Measurements from ENCODE around the gene L1CAM.

DNA sequence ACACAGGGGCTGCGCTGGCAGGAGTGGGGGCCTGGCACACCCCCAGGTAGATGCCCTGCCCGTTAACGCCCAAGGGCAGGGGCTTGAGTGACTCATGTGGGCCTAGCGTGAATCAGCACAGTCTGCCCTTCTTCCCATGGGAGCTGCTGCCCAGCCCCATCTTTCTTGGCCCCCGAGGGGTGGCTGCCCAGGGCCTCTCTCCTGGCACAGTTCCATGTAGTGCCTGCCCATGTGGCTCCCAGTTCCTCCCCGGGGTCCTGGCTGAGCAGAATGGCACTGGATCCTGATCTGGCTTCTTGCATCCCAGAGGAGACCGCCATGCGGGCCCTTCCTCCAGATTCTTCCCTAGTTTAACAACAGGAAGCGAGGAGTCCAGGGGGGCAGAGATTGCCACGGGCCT, 16.4 kb upstream of the L1CAM start:
- TF ChIP-seq, protein P1, sequence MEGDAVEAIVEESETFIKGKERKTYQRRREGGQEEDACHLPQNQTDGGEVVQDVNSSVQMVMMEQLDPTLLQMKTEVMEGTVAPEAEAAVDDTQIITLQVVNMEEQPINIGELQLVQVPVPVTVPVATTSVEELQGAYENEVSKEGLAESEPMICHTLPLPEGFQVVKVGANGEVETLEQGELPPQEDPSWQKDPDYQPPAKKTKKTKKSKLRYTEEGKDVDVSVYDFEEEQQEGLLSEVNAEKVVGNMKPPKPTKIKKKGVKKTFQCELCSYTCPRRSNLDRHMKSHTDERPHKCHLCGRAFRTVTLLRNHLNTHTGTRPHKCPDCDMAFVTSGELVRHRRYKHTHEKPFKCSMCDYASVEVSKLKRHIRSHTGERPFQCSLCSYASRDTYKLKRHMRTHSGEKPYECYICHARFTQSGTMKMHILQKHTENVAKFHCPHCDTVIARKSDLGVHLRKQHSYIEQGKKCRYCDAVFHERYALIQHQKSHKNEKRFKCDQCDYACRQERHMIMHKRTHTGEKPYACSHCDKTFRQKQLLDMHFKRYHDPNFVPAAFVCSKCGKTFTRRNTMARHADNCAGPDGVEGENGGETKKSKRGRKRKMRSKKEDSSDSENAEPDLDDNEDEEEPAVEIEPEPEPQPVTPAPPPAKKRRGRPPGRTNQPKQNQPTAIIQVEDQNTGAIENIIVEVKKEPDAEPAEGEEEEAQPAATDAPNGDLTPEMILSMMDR (IDR thresholded peaks at IDR 0.05), result no peak
- TF ChIP-seq EZH2 (IDR thresholded peaks at IDR 0.05), result no peak

Data from neural progenitor cell (in vitro differentiated cells).